AG04449 (cell line): ENCODE results near the gene OR6B1.
"Not testable (repeated sequence)": the region's sequence is repeated elsewhere in the genome, so short reads cannot be mapped to it uniquely, and the experiment has no call there.

Experiments used
- CTCF ChIA-PET: fragments of 350-600 bp; formaldehyde crosslinking; extraction: SDS; loops from one replicate; lab custom pipeline; 2021; ENCODE audit warnings: antibody characterized with exemption; lab: Yijun Ruan, JAX
- POLR2A ChIA-PET: fragments of 400-600, 350-600 bp; formaldehyde crosslinking; extraction: SDS; loops from one replicate; lab custom pipeline; 2020; ENCODE audit warnings: antibody characterized with exemption, inconsistent platforms; lab: Yijun Ruan, JAX
- DNase-seq: peaks from one replicate; pipeline ENCODE4 v3.0.0-alpha.2; 2010; ENCODE audit warnings: low read depth, low spot score
- H3K4me3 ChIP-seq: 2 replicates; pipeline ENCODE4 v1.5.1; 2011; ENCODE audit warnings: low read depth, mild to moderate bottlenecking, control low read depth, low read length
- CTCF ChIP-seq: IDR thresholded peaks from one replicate; pipeline ENCODE4 v1.5.1; 2011; ENCODE audit warnings: mild to moderate bottlenecking, moderate library complexity, low read length, control low read depth, inconsistent platforms; ENCODE audit not compliant: insufficient read depth; ENCODE audit errors: missing control alignments

OR6B1 gene

GRCh38 chr7:144009361-144009760 is 9.2 kb downstream of the OR6B1 start:
- POLR2A ChIA-PET, result no interaction called here
- H3K4me3 ChIP-seq, result no peak overlapping the region
- DNase-seq, result no peak
- TF ChIP-seq CTCF, result no peak
- CTCF ChIA-PET, result interaction anchor here (1.5 kb wide), 1 partner anchor 273 kb away, joined by 3 read pairs; no protein-coding TSS in a partner anchor

- POLR2A ChIA-PET, H3K4me3 ChIP-seq: not testable (repeated sequence)
- CTCF ChIA-PET, result interaction anchor here (1.5 kb wide), 1 partner anchor 273 kb away, joined by 3 read pairs; no protein-coding TSS in a partner anchor
Observed at GRCh38 chr7:144010061-144010460, 9.9 kb downstream of the OR6B1 start.

GRCh38 chr7:144010821-144011220 is 10.7 kb downstream of the OR6B1 start:
- H3K4me3 ChIP-seq, DNase-seq, POLR2A ChIA-PET: not testable (repeated sequence)
- CTCF ChIA-PET, result interaction anchor here (1.5 to 2.1 kb wide), 5 partner anchors 7 to 274 kb away, joined by 3 to 9 read pairs (median 4); partner anchors contain the start of gene TCAF1

More at GRCh38 chr7:144010061-144010460, 9.9 kb downstream of the OR6B1 start:
- not testable (repeated sequence) for DNase-seq

- H3K4me3 ChIP-seq, result no peak overlapping the region
- ChIA-PET CTCF (interaction anchor here (1.0 to 2.2 kb wide), 12 partner anchors 8 to 275 kb away, joined by 3 to 20 read pairs (median 6); partner anchors contain the start of gene TCAF1), POLR2A (no interaction called here)
- peak; percentile 10 for DNase-seq
- peak; percentile 15 for TF ChIP-seq CTCF
Observed at GRCh38 chr7:144011458-144012230, 11.5 kb downstream of the OR6B1 start.

- ChIA-PET CTCF (interaction anchor here (1.0 kb wide), 1 partner anchor 9 kb away, joined by 3 read pairs; no protein-coding TSS in a partner anchor), POLR2A (no interaction called here)
Observed at GRCh38 chr7:144018065-144018464, 17.9 kb downstream of the OR6B1 start.

GRCh38 chr7:144019457-144019856 is 19.3 kb downstream of the OR6B1 start:
- CTCF ChIA-PET, result no interaction called here
- no peak overlapping the region for H3K4me3 ChIP-seq
- no peak for TF ChIP-seq CTCF
- peak; percentile 70 for DNase-seq
- POLR2A ChIA-PET, result no interaction called here

More at GRCh38 chr7:144018065-144018464, 17.9 kb downstream of the OR6B1 start:
- DNase-seq, result no peak
- no peak overlapping the region for H3K4me3 ChIP-seq
- no peak for TF ChIP-seq CTCF

- no peak overlapping the region for H3K4me3 ChIP-seq
- DNase-seq, result no peak
- POLR2A ChIA-PET, result no interaction called here
- CTCF ChIA-PET, result interaction anchor here (1.5 to 2.4 kb wide), 2 partner anchors 13 to 284 kb away, joined by 3 to 7 read pairs; no protein-coding TSS in a partner anchor
- no peak for TF ChIP-seq CTCF
Observed at GRCh38 chr7:144020340-144020739, 20.2 kb downstream of the OR6B1 start.
